Stimulated activated CD8-positive, alpha-beta memory T cell treated with anti-CD3 and anti-CD28 coated beads, Interleukin-4, amount 100 ng/mL, for 4 hours (primary cell): ENCODE measurements around the gene PRR20D.
"Not testable (repeated sequence)": the region's sequence is repeated elsewhere in the genome, so short reads cannot be mapped to it uniquely, and the experiment has no call there.

Source experiments
- DNase-seq, 2 donors: peaks; one replicate each; pipeline ENCODE4 v3.0.0-alpha.2; 2020; ENCODE audit warnings: low read depth in 2 of 2, low spot score in 1 of 2

PRR20D gene

DNA sequence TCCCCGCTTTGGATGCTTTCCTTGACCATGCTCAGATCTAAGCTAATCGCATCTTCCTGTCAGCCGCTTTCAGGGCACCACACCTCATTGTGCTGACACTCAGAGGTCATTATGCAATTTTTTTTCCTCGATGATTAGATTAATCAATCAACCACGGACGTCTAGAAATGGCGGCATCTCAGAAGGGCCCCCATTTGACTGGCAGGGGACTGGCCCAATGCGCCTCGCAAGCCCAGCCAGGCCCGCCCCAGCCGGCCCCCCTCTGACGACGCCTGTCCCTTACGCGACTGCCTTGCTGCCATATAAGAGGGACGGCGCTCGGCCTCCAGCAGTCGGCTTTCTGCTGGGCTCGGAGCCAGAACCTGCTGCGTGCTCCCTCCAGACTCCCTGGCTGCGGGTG is at the start of gene PRR20D:
PRR20D (plus strand) TSS at position 301 of the 400 bp plus-strand sequence. CDS start 387 bp downstream, outside the sequence.
- DNase-seq, result not testable (repeated sequence)

DNA sequence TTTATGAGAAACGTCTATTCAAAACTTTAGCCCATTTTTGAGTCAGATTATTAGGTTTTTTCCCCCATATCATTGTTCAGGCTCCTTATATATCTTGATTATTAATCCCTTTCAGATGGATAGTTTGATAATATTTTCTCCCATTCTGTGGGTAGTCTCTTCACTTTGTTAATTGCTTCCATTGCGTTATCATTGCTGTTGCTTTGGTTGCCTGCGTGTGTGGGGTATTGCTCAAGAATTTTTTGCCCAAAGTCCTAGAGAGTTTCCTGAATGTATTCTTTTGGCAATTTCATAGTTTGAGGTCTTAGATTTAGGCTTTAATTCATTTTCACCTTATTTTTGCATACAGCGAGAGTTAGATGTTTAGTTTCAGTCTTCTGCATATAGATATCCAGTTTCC is 45.5 kb upstream of the PRR20D start:
- DNase-seq, result no peak

DNA sequence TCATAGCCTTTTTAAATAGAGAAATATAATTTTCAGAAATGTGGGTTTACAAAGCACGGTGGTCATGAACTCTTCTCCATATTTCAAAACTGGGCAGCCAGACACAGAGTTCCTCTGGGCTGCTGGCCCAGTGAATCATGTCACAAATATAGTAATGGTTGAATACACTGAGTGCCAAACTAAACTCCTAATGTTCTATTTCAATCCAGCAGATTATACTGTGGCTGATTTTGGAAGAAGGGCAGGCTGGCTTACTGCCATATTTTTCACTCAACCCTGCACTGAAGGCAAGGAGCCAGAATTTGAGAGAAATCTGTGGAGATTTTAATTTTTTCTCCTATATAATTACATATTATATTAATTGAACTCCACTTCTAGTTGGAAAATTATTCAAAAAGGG is 36.8 kb upstream of the PRR20D start:
- DNase-seq, result no peak

DNA sequence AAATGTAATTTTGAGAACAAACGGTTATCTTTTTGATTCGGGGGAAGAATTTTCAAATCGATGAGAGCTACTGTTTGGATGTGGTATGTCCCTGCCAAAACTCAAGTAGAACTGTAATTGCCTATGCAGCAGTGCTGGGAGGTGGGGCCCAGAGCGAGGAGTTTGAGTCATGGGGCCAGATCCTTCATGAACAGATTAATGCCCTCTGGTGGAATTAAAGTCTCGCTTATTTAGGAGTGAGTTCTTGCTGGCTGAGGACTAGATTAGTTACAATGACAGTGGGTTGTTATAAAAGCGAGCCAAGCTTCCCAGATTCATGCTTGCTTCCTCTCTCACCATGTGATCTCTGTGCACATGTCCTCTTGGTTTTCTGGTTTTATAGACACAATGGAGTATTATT is 31.5 kb upstream of the PRR20D start:
- no peak for DNase-seq

DNA sequence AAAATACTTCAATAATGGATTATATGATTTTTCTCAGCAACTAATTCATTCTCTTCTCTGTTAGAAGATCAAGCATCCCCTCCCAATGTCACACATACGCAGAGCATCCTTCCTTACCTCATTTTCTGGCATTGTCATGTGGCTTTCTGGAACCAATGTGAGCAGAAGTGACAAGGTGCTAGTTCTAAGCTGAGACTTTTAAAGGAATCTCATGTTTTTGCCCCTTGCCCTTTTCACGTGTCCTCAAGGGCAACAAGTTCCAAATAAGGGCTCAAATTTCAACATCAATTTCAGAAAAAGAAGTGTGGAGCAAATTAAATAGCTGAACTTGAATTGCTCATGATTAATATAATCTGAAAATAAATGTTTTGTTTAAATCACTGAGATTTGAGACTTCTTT is 24.3 kb upstream of the PRR20D start:
- DNase-seq, result no peak

DNA sequence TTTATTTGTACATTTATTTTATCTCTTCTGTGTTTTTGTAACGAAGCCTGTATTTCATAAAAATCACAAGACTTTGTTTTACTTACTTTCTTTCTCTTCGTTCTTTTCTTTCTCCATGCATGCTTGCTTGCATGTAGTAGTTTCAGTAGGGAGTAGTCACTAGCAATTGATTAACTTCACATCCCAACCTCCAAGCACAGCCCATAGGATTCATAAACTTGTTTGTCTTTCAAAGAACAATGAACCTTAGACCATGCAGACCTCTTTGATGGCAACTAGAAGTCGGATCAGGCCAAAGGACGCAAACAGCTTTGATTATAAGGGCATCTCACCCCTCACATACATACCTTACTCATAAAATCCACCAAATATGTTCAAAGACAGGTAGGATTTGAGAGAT is 22.8 kb upstream of the PRR20D start:
- no peak for DNase-seq

DNA sequence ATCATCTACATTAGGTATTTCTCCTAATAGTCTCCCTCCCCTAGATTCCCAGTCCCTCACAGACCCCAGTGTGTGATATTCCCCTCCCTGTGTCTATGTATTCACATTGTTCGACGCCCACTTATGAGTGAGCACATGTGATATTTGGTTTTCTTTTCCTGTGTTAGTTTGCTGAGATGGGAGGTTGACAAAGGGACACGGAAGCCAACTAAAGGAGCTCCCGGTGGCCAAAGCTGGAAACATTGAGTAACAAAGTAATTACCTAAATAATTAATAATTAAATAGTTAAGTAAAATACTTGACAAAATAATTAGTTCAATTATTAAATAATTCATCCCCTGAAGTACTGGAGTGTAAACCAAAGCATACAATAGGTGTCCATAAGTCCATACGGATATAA is 21.4 kb upstream of the PRR20D start:
- DNase-seq, result no peak

DNA sequence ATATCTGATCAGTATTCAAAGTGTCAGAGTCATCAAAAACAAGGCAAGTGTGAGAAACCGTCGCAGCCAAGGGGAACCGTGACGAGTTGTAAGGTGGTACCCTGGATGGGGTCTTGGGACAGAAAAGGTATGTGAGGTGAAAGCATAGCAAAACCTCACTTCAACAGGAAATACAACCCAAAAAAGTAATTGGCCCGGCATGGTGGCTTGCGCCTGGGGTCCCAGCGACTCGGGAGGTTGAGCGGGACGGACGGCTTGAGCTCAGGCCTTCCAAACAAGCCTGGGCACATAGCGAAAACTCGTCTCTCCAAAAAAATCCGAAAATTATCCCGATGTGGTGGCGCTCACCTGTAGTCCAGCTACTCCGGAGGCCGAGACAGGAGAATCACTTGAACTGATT is 20.7 kb upstream of the PRR20D start:
- not testable (repeated sequence) for DNase-seq

DNA sequence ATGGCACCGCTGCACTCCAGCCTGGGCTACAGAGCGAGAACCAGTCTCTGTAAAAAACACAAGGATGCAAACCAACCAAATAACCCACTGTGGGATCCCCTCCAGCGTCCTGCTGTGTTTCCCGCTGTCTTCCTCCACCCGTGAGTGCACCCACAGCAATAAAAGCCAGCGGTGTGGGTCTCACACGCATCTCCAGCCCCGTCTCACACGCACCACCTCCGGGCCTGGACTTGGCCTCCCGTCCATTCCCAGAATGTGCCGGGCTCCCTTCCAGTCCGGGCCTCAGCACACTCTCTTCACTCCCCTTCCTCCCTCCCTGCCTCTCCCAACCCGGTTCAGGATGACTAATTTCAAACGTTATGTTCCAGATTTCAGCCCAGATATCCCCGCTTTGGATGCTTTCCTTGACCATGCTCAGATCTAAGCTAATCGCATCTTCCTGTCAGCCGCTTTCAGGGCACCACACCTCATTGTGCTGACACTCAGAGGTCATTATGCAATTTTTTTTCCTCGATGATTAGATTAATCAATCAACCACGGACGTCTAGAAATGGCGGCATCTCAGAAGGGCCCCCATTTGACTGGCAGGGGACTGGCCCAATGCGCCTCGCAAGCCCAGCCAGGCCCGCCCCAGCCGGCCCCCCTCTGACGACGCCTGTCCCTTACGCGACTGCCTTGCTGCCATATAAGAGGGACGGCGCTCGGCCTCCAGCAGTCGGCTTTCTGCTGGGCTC is 20.0 kb upstream of the PRR20D start, which contains the start of gene PRR20A:
PRR20A (plus strand) TSS at position 684 of the 734 bp plus-strand sequence. CDS start 387 bp downstream, outside the sequence.
- not testable (repeated sequence) for DNase-seq

DNA sequence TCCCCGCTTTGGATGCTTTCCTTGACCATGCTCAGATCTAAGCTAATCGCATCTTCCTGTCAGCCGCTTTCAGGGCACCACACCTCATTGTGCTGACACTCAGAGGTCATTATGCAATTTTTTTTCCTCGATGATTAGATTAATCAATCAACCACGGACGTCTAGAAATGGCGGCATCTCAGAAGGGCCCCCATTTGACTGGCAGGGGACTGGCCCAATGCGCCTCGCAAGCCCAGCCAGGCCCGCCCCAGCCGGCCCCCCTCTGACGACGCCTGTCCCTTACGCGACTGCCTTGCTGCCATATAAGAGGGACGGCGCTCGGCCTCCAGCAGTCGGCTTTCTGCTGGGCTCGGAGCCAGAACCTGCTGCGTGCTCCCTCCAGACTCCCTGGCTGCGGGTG is 13.2 kb upstream of the PRR20D start, which contains the start of gene PRR20B:
PRR20B (plus strand) TSS at position 301 of the 400 bp plus-strand sequence. CDS start 387 bp downstream, outside the sequence.
- DNase-seq, result not testable (repeated sequence)

DNA sequence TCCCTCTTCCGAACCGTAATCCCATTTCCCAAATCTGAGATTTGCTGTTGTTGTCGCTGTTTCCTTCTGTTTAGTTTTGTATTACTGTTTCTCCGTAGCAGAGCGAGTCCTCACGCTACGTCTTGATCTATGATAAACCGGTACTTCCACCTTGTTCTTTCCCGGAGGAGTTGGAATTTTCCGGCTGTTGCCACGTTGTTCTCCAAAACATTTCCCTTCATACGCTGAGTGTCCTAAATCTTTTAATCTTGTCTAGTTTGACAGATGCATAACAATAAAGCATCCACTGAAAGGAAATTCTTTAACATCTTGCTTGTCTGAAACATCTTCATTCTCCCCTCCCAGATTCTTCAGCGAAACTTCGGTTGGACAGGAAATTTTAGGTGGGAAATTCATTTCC is 12.3 kb upstream of the PRR20D start:
- DNase-seq, result not testable (repeated sequence)

DNA sequence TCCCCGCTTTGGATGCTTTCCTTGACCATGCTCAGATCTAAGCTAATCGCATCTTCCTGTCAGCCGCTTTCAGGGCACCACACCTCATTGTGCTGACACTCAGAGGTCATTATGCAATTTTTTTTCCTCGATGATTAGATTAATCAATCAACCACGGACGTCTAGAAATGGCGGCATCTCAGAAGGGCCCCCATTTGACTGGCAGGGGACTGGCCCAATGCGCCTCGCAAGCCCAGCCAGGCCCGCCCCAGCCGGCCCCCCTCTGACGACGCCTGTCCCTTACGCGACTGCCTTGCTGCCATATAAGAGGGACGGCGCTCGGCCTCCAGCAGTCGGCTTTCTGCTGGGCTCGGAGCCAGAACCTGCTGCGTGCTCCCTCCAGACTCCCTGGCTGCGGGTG is 6.7 kb upstream of the PRR20D start, which contains the start of gene PRR20C:
PRR20C (plus strand) TSS at position 301 of the 400 bp plus-strand sequence. CDS start 387 bp downstream, outside the sequence.
- DNase-seq, result not testable (repeated sequence)

DNA sequence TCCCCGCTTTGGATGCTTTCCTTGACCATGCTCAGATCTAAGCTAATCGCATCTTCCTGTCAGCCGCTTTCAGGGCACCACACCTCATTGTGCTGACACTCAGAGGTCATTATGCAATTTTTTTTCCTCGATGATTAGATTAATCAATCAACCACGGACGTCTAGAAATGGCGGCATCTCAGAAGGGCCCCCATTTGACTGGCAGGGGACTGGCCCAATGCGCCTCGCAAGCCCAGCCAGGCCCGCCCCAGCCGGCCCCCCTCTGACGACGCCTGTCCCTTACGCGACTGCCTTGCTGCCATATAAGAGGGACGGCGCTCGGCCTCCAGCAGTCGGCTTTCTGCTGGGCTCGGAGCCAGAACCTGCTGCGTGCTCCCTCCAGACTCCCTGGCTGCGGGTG is 6.5 kb downstream of the PRR20D start, which contains the start of gene PRR20E:
PRR20E (plus strand) TSS at position 301 of the 400 bp plus-strand sequence. CDS start 387 bp downstream, outside the sequence.
- not testable (repeated sequence) for DNase-seq

DNA sequence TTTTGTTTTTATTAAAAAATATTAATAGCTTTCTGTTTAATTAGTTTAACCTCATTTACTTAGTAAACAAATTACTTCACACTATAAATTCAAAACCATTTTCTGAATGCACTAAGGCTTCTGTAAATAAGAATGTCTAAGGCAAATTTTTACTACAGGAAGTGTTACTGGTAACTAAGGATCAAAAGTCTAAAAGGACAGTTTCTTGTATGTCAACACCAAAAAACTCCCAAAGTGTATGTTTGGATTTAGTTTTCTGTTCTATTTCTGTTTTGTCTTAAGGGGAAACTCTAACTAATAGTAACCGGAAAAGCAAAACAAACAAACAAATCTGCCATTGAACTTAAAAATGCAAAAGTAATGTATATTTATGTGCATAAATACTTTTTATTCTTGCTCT is 31.2 kb downstream of the PRR20D start:
- DNase-seq, result no peak

DNA sequence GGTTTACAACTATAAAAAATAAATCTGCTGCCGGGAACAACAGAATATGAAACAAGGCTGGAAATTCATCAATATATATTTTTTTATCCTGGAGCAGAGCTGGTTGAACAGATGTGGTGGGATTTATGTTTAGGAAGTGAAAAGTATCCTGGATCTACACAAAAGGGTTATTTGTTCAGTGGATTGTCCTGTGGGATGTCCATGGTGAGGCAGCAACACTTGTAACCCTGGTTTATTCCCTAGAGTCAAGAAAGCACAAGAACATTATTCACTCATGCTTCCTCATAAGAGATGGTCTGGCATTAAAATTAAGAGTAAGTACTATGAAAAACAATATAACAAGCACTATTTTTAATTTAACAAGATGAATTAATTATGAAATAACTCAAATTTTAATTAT is 52.6 kb downstream of the PRR20D start:
- no peak for DNase-seq
